ENCODE data around the gene FBXL13.
"Not testable (repeated sequence)": the region's sequence is repeated elsewhere in the genome, so short reads cannot be mapped to it uniquely, and the experiment has no call there.

Gene FBXL13

DNA sequence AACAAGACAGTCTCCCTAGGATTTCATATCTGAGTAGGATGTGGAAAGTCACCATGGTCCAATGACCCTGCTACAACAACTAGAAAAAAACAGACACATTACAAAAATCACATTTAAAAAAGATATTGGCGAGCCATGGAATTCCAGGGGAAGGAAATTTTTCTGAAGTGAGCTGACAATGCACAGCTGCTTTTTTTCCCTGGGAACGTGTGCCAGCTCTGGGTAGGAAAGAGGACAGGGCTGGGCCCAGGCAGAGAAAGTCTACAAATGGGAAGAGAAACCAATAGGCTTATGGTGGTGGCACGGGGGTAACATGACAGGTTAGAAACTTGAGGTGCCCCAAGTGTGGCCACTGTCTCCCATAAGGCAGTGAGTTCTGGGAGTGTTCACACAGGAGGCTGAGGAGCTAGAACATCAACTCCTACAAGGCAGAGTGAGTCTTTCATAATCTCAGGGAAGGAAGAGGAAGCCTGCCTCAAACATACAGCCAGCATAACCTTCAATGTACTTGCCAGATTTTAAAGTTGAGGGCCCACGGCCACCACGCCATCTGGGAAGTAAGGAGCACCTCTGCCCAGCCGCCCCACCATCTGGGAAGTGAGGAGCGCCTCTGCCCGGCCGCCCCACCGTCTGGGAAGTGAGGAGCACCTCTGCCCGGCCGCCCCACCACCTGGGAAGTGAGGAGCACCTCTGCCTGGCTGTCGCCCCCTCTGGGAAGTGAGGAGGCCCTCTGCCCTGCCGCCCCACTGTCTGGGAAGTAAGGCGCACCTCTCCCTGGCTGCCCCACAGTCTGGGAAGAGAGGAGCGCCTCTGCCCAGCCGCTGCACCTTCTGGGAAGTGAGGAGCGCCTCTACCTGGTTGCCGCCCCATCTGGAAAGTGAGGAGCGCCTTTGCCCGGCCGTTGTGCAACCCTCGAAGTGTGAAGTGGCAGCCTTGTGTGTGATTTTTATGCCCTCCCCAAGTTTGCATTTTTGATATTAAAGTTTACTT lies 5.9 kb downstream of the FBXL13 start:
- H3K4me1 Mint-ChIP-seq (ENCODE audit: low read depth): peaks cover under 1% of the 10 kb centered on the region
- no peak overlapping the region for H3K27ac Mint-ChIP-seq
- H3K27me3 Mint-ChIP-seq (ENCODE audit: low read depth): peaks cover 11% of the 10 kb centered on the region
- H3K4me3 Mint-ChIP-seq: no peak overlapping the region
- no peaks in the 10 kb centered on the region for H3K36me3 Mint-ChIP-seq (ENCODE audit: low read depth)
- H3K9me3 Mint-ChIP-seq: no peaks in the 10 kb centered on the region

DNA sequence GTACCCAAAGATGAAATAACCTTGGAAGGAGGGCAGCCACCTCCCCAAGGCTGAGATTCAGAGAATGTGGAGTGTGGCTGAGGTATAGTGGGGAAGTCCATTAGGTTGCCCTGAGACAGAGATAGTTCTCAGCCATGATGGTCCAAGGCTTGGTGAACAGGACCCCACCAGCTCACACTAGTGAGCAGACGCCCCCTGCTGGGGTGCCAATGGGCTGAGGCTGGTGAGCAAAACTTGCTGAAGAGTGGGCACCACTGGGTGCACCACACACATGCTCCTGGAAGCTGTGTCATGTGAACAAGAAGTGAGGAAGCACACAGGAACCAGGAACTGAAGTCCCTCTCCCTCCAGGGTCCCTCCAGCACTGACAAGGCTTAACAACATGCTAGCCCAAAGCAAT lies 8.9 kb downstream of the FBXL13 start:
- H3K27ac Mint-ChIP-seq: no peak overlapping the region
- H3K27me3 Mint-ChIP-seq (ENCODE audit: low read depth): peaks cover 22% of the 10 kb centered on the region
- no peaks in the 10 kb centered on the region for H3K9me3 Mint-ChIP-seq
- H3K36me3 Mint-ChIP-seq (ENCODE audit: low read depth): no peaks in the 10 kb centered on the region
- no peaks in the 10 kb centered on the region for H3K4me1 Mint-ChIP-seq (ENCODE audit: low read depth)
- H3K4me3 Mint-ChIP-seq: no peak overlapping the region

DNA sequence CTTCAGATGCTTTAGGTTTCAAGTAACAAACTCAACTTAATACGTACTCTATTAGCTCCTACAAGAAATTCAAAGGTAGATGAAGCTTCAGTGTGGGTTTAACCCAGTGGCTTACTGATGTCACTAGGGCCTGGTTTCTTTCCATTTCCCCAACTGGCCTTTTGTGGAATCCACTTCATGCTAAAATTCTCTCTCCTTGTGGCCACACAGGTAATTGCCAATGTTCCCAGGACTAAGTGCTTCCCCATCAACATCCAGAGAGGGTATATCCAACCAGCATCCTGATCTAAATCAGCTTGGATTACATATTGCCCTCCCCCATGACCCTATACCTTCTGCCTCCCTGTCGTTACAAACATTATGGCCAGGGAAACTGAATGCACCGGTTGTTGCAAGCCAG lies 10.7 kb downstream of the FBXL13 start:
- Mint-ChIP-seq H3K4me1 (ENCODE audit: low read depth) (no peaks in the 10 kb centered on the region), H3K27ac (no peak overlapping the region), H3K9me3 (no peaks in the 10 kb centered on the region), H3K36me3 (ENCODE audit: low read depth) (no peaks in the 10 kb centered on the region), H3K4me3 (no peak overlapping the region), H3K27me3 (ENCODE audit: low read depth) (peaks cover 22% of the 10 kb centered on the region)

DNA sequence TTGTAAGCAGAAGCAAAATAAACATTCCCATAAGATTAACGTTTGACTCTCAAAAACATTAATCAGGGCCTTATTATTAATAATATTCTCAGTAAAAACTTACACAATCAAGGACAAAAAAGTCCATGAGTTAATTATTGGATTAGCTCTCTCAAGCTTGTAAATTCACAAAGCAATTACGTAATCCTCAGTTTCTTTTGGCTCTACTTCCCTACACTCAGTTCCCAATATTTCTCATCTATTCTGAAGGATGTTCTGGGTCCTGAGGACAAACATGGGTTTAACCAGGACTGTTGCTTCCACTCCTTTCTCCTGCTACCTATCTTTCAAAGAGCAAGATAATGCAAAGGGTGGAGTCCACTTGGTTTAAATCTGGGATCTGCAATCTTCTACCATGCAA lies 15.1 kb downstream of the FBXL13 start:
- Mint-ChIP-seq H3K4me1 (ENCODE audit: low read depth) (no peaks in the 10 kb centered on the region), H3K27ac (no peak overlapping the region), H3K27me3 (ENCODE audit: low read depth) (peaks cover 11% of the 10 kb centered on the region), H3K9me3 (no peaks in the 10 kb centered on the region), H3K36me3 (ENCODE audit: low read depth) (no peaks in the 10 kb centered on the region), H3K4me3 (no peak overlapping the region)

DNA sequence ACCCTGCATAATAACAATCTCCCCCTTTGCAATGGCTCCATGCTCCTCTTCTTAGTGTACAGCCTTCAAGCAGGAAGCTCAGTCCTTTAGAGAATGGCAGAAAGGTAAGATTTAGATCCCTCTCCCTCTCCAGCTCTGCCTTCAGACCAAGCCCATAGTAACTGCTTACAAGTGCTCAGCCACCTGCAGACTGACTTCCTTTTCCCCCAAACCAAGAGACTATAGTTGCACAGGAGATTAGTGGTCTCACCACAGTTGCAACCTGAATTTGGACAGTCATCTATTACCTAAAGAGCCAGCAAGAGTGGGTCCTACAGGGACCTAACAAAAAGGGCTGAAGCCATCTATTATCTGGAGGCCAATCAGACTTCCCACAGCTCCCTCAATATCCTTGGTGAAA lies 16.5 kb downstream of the FBXL13 start:
- Mint-ChIP-seq H3K36me3 (ENCODE audit: low read depth) (no peaks in the 10 kb centered on the region), H3K27me3 (ENCODE audit: low read depth) (peaks cover 7% of the 10 kb centered on the region), H3K27ac (no peak overlapping the region), H3K9me3 (no peaks in the 10 kb centered on the region), H3K4me1 (ENCODE audit: low read depth) (no peaks in the 10 kb centered on the region), H3K4me3 (no peak overlapping the region)

DNA sequence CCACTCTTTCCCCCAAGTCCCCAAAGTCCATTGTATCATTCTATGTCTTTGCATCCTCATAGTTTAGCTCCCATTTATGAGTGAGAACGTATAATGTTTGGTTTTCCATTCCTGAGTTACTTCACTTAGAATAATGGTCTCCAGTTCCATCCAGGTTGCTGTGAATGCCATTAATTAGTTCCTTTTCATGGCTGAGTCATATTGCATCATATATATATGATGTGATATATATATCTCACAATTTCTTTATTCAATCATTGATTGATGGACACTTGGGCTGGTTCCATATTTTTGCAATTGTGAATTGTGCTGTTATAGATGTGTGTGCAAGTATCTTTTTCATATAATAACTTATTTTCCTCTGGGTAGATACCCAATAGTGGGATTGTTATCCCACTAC lies 18.6 kb downstream of the FBXL13 start:
- H3K27ac Mint-ChIP-seq; H3K4me1 Mint-ChIP-seq (ENCODE audit: low read depth); H3K9me3 Mint-ChIP-seq; H3K36me3 Mint-ChIP-seq (ENCODE audit: low read depth); H3K27me3 Mint-ChIP-seq (ENCODE audit: low read depth); H3K4me3 Mint-ChIP-seq: not testable (repeated sequence)

DNA sequence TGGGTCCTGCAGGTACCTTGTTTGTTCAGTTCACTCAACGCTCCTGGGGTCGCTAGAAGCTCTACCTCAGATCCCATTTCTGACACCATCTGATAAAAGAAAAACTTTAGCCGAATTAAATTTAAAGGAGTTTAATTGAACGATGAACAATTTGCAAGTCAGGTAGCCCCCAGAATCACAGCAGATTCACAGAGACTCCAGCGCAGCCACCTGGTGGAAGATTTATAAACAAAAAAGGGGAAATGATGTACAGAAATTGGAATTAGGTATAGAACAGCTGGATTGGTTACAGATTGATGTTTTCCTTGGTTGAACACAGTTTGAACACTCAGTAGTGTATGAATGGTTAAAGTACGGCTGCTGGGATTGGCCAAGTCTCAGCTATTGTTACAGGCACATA lies 23.1 kb downstream of the FBXL13 start:
- Mint-ChIP-seq H3K9me3 (peaks cover 16% of the 10 kb centered on the region), H3K36me3 (ENCODE audit: low read depth) (no peaks in the 10 kb centered on the region), H3K4me3 (no peak overlapping the region), H3K4me1 (ENCODE audit: low read depth) (no peaks in the 10 kb centered on the region), H3K27ac (no peak overlapping the region), H3K27me3 (ENCODE audit: low read depth) (no peaks in the 10 kb centered on the region)

DNA sequence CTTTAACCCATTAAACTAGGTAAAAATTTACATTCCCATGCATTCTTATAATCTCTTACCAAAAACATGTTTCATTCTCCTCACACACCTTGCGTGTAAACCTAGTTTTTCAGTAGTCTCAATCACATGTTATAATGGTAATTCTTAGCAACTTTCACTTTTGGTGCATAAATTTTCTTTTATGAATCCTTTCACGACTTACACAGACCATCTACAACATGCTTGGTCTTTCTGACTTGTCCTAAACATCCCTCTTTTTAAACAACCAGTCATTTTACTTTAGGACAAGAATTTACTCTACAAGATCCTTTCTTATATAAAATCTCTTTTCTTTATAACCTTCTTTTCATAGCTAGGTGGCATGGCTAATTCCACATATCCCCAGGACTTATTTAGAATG lies 25.8 kb downstream of the FBXL13 start:
- Mint-ChIP-seq H3K36me3 (ENCODE audit: low read depth) (no peaks in the 10 kb centered on the region), H3K9me3 (peaks cover 16% of the 10 kb centered on the region), H3K4me1 (ENCODE audit: low read depth) (no peaks in the 10 kb centered on the region), H3K27me3 (ENCODE audit: low read depth) (no peaks in the 10 kb centered on the region), H3K4me3 (no peak overlapping the region), H3K27ac (no peak overlapping the region)

DNA sequence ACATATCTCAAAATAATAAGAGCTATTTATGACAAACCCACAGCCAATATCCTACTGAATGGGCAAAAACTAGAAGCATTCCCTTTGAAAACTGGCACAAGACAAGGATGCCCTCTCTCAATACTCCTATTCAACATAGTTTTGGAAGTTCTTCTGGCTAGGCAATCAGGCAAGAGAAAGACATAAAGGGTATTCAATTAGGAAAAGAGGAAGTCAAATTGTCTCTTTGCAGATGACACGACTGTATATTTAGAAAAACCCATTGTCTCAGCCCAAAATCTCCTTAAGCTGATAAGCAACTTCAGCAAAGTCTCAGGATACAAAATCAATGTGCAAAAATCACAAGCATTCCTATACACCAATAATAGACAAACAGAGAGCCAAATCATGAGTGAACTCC lies 32.8 kb downstream of the FBXL13 start:
- H3K4me1 Mint-ChIP-seq (ENCODE audit: low read depth): not testable (repeated sequence)

DNA sequence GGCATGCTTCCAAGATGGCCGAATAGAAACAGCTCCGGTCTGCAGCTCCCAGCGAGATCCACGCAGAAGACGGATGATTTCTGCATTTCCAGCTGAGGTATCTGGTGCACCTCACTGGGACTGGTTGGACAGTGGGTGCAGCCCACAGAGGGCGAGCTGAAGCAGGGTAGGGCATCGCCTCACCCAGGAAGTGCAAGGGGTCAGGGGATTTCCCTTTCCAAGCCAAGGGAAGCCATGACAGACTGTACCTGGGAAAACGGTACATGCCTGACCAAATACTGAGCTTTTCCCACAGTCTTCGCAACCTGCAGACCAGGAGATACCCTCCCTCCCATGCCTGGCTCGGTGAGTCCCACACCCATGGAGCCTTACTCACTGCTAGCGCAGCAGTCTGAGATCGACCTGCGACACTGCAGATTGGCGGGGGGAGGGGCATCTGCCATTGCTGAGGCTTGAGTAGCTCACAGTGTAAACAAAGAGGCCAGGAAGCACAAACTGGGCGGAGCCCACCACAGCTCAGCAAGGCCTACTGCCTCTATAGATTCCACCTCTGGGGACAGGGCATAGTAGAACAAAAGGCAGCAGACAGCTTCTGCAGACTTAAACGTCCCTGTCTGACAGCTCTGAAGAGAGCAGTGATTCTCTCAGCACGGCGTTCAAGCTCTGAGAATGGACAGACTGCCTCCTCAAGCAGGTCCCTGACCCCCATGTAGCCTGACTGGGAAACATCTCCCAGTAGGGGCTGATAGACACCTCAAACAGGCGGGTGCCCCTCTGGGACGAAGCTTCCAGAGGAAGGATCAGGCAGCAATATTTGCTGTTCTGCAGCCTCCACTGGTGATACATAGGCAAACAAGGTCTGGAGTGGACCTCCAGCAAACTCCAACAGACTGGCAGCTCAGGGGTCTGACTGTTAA lies 36.5 kb downstream of the FBXL13 start:
- not testable (repeated sequence) for H3K4me1 Mint-ChIP-seq (ENCODE audit: low read depth)

More for the DNA sequence above, 32.8 kb downstream of the FBXL13 start:
- H3K36me3 Mint-ChIP-seq (ENCODE audit: low read depth); H3K27me3 Mint-ChIP-seq (ENCODE audit: low read depth); H3K27ac Mint-ChIP-seq; H3K9me3 Mint-ChIP-seq; H3K4me3 Mint-ChIP-seq: not testable (repeated sequence)

DNA sequence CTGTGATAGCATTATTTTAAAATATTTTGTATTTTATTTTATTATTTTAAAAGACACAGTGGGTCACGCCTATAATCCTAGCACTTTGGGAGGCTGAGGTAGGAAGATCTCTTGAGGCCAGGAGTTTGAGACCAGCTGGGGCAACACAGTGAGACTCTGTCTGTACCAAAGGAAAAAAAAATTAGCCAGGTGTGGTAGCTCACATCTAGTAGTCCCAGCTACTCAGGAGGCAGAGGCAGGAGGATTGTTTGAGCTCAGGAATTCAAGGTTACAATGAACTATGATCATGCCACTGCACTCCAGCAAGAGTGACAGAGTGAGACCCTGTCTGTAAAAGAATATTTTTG lies 37.1 kb downstream of the FBXL13 start:
- Mint-ChIP-seq H3K27ac (no peak overlapping the region), H3K4me3 (no peak overlapping the region), H3K36me3 (ENCODE audit: low read depth) (no peaks in the 10 kb centered on the region), H3K4me1 (ENCODE audit: low read depth) (no peaks in the 10 kb centered on the region), H3K27me3 (ENCODE audit: low read depth) (no peaks in the 10 kb centered on the region), H3K9me3 (peaks cover under 1% of the 10 kb centered on the region)

More for the DNA sequence above, 36.5 kb downstream of the FBXL13 start:
- not testable (repeated sequence) for H3K9me3 Mint-ChIP-seq; H3K27me3 Mint-ChIP-seq (ENCODE audit: low read depth); H3K4me3 Mint-ChIP-seq; H3K36me3 Mint-ChIP-seq (ENCODE audit: low read depth); H3K27ac Mint-ChIP-seq

DNA sequence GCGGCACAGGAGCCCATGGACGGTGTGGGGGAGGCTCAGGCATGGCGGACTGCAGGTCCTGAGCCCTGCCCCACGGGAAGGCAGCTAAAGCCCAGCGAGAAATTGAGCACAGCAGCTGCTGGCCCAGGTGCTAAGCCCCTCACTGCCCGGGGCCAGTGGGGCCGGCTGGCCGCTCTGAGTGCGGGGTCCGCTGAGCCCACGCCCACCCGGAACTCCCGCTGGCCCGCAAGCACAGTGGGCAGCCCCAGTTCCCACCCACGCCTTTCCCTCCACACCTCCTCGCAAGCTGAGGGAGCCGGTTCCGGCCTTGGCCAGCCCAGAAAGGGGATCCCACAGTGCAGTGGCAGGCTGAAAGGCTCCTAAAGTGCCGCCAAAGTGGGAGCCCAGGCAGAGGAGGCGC lies 40.3 kb downstream of the FBXL13 start:
- not testable (repeated sequence) for H3K27me3 Mint-ChIP-seq (ENCODE audit: low read depth); H3K9me3 Mint-ChIP-seq; H3K4me3 Mint-ChIP-seq; H3K36me3 Mint-ChIP-seq (ENCODE audit: low read depth); H3K27ac Mint-ChIP-seq; H3K4me1 Mint-ChIP-seq (ENCODE audit: low read depth)

DNA sequence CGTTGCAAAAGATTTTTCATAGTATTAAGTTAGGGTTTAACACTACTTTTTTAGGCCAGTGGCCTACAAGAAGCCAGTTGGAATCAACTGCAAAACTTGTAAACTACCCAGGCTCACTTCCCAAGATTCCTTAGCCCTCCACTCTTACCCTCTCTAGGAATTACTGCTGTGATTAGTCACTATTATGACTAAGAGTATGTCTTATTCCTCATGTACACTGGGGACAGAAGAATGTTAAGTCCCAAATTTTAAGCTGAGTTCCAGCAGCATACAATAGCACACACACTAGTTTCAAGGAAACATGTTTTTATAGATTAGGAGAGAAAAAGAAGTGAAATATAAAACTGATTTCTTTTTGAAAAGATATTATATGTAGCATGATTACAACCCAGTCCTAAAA lies 42.8 kb downstream of the FBXL13 start:
- no peak overlapping the region for H3K27ac Mint-ChIP-seq
- no peaks in the 10 kb centered on the region for H3K36me3 Mint-ChIP-seq (ENCODE audit: low read depth)
- H3K4me1 Mint-ChIP-seq (ENCODE audit: low read depth): no peaks in the 10 kb centered on the region
- H3K27me3 Mint-ChIP-seq (ENCODE audit: low read depth): peaks cover 3% of the 10 kb centered on the region
- H3K4me3 Mint-ChIP-seq: no peak overlapping the region
- H3K9me3 Mint-ChIP-seq: no peaks in the 10 kb centered on the region

DNA sequence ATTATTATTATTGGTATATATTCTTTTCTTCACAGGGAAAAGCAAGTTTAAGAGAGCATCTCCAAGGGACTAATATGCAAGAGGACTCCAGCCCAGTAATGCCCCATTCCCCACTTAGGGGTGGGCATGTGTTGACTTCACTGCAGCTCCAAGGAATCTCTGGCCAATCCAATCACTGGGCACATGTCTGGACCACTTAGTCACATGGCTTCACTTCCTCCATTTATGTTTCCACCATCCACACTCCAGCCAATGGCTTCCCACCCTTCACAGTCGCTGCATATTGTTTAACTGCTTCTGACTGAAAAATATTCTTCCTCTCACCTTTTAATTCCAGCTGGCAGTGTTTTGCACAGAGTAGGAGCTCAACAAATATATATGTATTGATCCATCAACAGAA lies 43.6 kb downstream of the FBXL13 start:
- Mint-ChIP-seq H3K36me3 (ENCODE audit: low read depth) (no peaks in the 10 kb centered on the region), H3K4me1 (ENCODE audit: low read depth) (no peaks in the 10 kb centered on the region), H3K27me3 (ENCODE audit: low read depth) (peaks cover 3% of the 10 kb centered on the region), H3K27ac (no peak overlapping the region), H3K9me3 (no peaks in the 10 kb centered on the region), H3K4me3 (no peak overlapping the region)

DNA sequence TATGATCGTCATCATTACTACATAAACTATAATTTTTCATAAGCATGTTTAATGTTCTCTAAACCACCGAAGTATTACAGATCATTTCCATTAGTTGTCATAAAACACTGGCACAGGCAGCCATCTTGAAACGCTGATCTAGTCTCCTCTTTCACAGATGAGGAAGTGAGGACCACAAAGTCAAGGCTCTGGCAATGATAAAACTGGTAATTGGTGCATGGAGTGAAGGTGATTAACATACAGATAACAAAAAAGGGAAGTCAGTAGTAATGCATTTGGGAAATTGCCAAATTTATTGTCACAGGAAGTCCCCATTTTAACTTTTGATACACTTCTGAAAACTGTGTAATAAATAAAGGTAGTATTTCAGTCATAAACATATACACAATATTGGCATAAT lies 49.3 kb downstream of the FBXL13 start:
- no peaks in the 10 kb centered on the region for H3K36me3 Mint-ChIP-seq (ENCODE audit: low read depth)
- H3K4me1 Mint-ChIP-seq (ENCODE audit: low read depth): no peaks in the 10 kb centered on the region
- H3K27ac Mint-ChIP-seq: no peak overlapping the region
- no peaks in the 10 kb centered on the region for H3K27me3 Mint-ChIP-seq (ENCODE audit: low read depth)
- H3K4me3 Mint-ChIP-seq: no peak overlapping the region
- H3K9me3 Mint-ChIP-seq: peaks cover 11% of the 10 kb centered on the region
